ENCODE data around the gene NSMCE1.
"Not testable (repeated sequence)": the region's sequence is repeated elsewhere in the genome, so short reads cannot be mapped to it uniquely, and the experiment has no call there.

Gene NSMCE1

GRCh38 chr16:27200914-27201313, 67.7 kb downstream of the NSMCE1 start:
- not testable (repeated sequence) for H3K27ac Mint-ChIP-seq; H3K36me3 Mint-ChIP-seq (ENCODE audit: low read depth); H3K4me3 Mint-ChIP-seq; H3K9me3 Mint-ChIP-seq; H3K27me3 Mint-ChIP-seq
- H3K4me1 Mint-ChIP-seq (ENCODE audit: low read depth), result peaks cover 88% of the 10 kb centered on the region

GRCh38 chr16:27199736-27200135, 68.8 kb downstream of the NSMCE1 start:
- Mint-ChIP-seq H3K36me3 (ENCODE audit: low read depth) (peaks cover 11% of the 10 kb centered on the region), H3K27me3 (no peaks in the 10 kb centered on the region), H3K27ac (peak overlapping the region; percentile 66), H3K9me3 (peaks cover 7% of the 10 kb centered on the region), H3K4me1 (ENCODE audit: low read depth) (peaks cover 94% of the 10 kb centered on the region), H3K4me3 (peak overlapping the region; percentile 22)

GRCh38 chr16:27199235-27199586, 69.4 kb downstream of the NSMCE1 start:
- peak overlapping the region; percentile 52 for H3K27ac Mint-ChIP-seq
- H3K4me3 Mint-ChIP-seq, result no peak overlapping the region
- H3K9me3 Mint-ChIP-seq, result peaks cover 9% of the 10 kb centered on the region
- H3K36me3 Mint-ChIP-seq (ENCODE audit: low read depth), result peaks cover 13% of the 10 kb centered on the region
- H3K4me1 Mint-ChIP-seq (ENCODE audit: low read depth), result peaks cover 93% of the 10 kb centered on the region
- H3K27me3 Mint-ChIP-seq, result no peaks in the 10 kb centered on the region

- peaks cover 9% of the 10 kb centered on the region for H3K9me3 Mint-ChIP-seq
- peaks cover 87% of the 10 kb centered on the region for H3K4me1 Mint-ChIP-seq (ENCODE audit: low read depth)
- H3K4me3 Mint-ChIP-seq, result no peak overlapping the region
- H3K36me3 Mint-ChIP-seq (ENCODE audit: low read depth), result peaks cover 10% of the 10 kb centered on the region
- peak overlapping the region; percentile 52 for H3K27ac Mint-ChIP-seq
- no peaks in the 10 kb centered on the region for H3K27me3 Mint-ChIP-seq
Observed at GRCh38 chr16:27198451-27199234, 69.9 kb downstream of the NSMCE1 start.

GRCh38 chr16:27197004-27197403, 71.6 kb downstream of the NSMCE1 start:
- peaks cover 8% of the 10 kb centered on the region for H3K36me3 Mint-ChIP-seq (ENCODE audit: low read depth)
- H3K9me3 Mint-ChIP-seq, result peaks cover 9% of the 10 kb centered on the region
- no peaks in the 10 kb centered on the region for H3K27me3 Mint-ChIP-seq
- H3K4me3 Mint-ChIP-seq, result no peak overlapping the region
- no peak overlapping the region for H3K27ac Mint-ChIP-seq
- peaks cover 71% of the 10 kb centered on the region for H3K4me1 Mint-ChIP-seq (ENCODE audit: low read depth)

- H3K4me3 Mint-ChIP-seq, result no peak overlapping the region
- no peak overlapping the region for H3K27ac Mint-ChIP-seq
- peaks cover 65% of the 10 kb centered on the region for H3K4me1 Mint-ChIP-seq (ENCODE audit: low read depth)
- H3K9me3 Mint-ChIP-seq, result peaks cover 9% of the 10 kb centered on the region
- H3K36me3 Mint-ChIP-seq (ENCODE audit: low read depth), result peaks cover 8% of the 10 kb centered on the region
- H3K27me3 Mint-ChIP-seq, result no peaks in the 10 kb centered on the region
Observed at GRCh38 chr16:27195941-27196595, 72.5 kb downstream of the NSMCE1 start.

- H3K4me3 Mint-ChIP-seq, result no peak overlapping the region
- peaks cover 9% of the 10 kb centered on the region for H3K9me3 Mint-ChIP-seq
- H3K27me3 Mint-ChIP-seq, result no peaks in the 10 kb centered on the region
- H3K27ac Mint-ChIP-seq, result no peak overlapping the region
- H3K36me3 Mint-ChIP-seq (ENCODE audit: low read depth), result peaks cover 8% of the 10 kb centered on the region
- H3K4me1 Mint-ChIP-seq (ENCODE audit: low read depth), result peaks cover 56% of the 10 kb centered on the region
Observed at GRCh38 chr16:27195076-27195741, 73.4 kb downstream of the NSMCE1 start.

- H3K9me3 Mint-ChIP-seq, result peaks cover 9% of the 10 kb centered on the region
- no peak overlapping the region for H3K4me3 Mint-ChIP-seq
- H3K36me3 Mint-ChIP-seq (ENCODE audit: low read depth), result peaks cover 8% of the 10 kb centered on the region
- H3K4me1 Mint-ChIP-seq (ENCODE audit: low read depth), result peaks cover 38% of the 10 kb centered on the region
- no peaks in the 10 kb centered on the region for H3K27me3 Mint-ChIP-seq
- no peak overlapping the region for H3K27ac Mint-ChIP-seq
Observed at GRCh38 chr16:27193300-27193990, 75.1 kb downstream of the NSMCE1 start.

GRCh38 chr16:27191352-27191924, 77.1 kb downstream of the NSMCE1 start:
- Mint-ChIP-seq H3K36me3 (ENCODE audit: low read depth) (peaks cover 8% of the 10 kb centered on the region), H3K27me3 (no peaks in the 10 kb centered on the region), H3K9me3 (peaks cover 9% of the 10 kb centered on the region), H3K27ac (peak overlapping the region; percentile 28), H3K4me1 (ENCODE audit: low read depth) (peaks cover 25% of the 10 kb centered on the region), H3K4me3 (no peak overlapping the region)

GRCh38 chr16:27190316-27190871, 78.2 kb downstream of the NSMCE1 start:
- no peaks in the 10 kb centered on the region for H3K27me3 Mint-ChIP-seq
- no peak overlapping the region for H3K4me3 Mint-ChIP-seq
- peaks cover 8% of the 10 kb centered on the region for H3K36me3 Mint-ChIP-seq (ENCODE audit: low read depth)
- peaks cover 9% of the 10 kb centered on the region for H3K9me3 Mint-ChIP-seq
- H3K27ac Mint-ChIP-seq, result no peak overlapping the region
- H3K4me1 Mint-ChIP-seq (ENCODE audit: low read depth), result peaks cover 21% of the 10 kb centered on the region

GRCh38 chr16:27189335-27189972, 79.1 kb downstream of the NSMCE1 start:
- no peak overlapping the region for H3K4me3 Mint-ChIP-seq
- H3K27ac Mint-ChIP-seq, result no peak overlapping the region
- H3K27me3 Mint-ChIP-seq, result no peaks in the 10 kb centered on the region
- H3K9me3 Mint-ChIP-seq, result no peaks in the 10 kb centered on the region
- H3K4me1 Mint-ChIP-seq (ENCODE audit: low read depth), result peaks cover 12% of the 10 kb centered on the region
- no peaks in the 10 kb centered on the region for H3K36me3 Mint-ChIP-seq (ENCODE audit: low read depth)

- Mint-ChIP-seq H3K9me3 (no peaks in the 10 kb centered on the region), H3K27ac (no peak overlapping the region), H3K4me1 (ENCODE audit: low read depth) (peaks cover 10% of the 10 kb centered on the region), H3K36me3 (ENCODE audit: low read depth) (no peaks in the 10 kb centered on the region), H3K4me3 (no peak overlapping the region), H3K27me3 (no peaks in the 10 kb centered on the region)
Observed at GRCh38 chr16:27188633-27189032, 79.9 kb downstream of the NSMCE1 start.

GRCh38 chr16:27185776-27186130, 82.8 kb downstream of the NSMCE1 start:
- Mint-ChIP-seq H3K9me3 (no peaks in the 10 kb centered on the region), H3K4me3 (no peak overlapping the region), H3K27me3 (no peaks in the 10 kb centered on the region), H3K27ac (no peak overlapping the region), H3K36me3 (ENCODE audit: low read depth) (no peaks in the 10 kb centered on the region), H3K4me1 (ENCODE audit: low read depth) (peaks cover 10% of the 10 kb centered on the region)

- H3K27ac Mint-ChIP-seq, result no peak overlapping the region
- H3K4me3 Mint-ChIP-seq, result no peak overlapping the region
- no peaks in the 10 kb centered on the region for H3K36me3 Mint-ChIP-seq (ENCODE audit: low read depth)
- no peaks in the 10 kb centered on the region for H3K9me3 Mint-ChIP-seq
- H3K4me1 Mint-ChIP-seq (ENCODE audit: low read depth), result peaks cover 28% of the 10 kb centered on the region
- H3K27me3 Mint-ChIP-seq, result no peaks in the 10 kb centered on the region
Observed at GRCh38 chr16:27182906-27183405, 85.6 kb downstream of the NSMCE1 start.

Measured in stimulated activated naive CD8-positive, alpha-beta T cell treated with anti-CD3 and anti-CD28 coated beads, Interleukin-15, Interleukin-2, amounts not matched to agents 100 ng/mL and 50 ng/mL, for 24 hours (primary cell).